Measurements from ENCODE around the gene OR1J2.
"Not testable (repeated sequence)": the region's sequence is repeated elsewhere in the genome, so short reads cannot be mapped to it uniquely, and the experiment has no call there.

Gene OR1J2

DNA sequence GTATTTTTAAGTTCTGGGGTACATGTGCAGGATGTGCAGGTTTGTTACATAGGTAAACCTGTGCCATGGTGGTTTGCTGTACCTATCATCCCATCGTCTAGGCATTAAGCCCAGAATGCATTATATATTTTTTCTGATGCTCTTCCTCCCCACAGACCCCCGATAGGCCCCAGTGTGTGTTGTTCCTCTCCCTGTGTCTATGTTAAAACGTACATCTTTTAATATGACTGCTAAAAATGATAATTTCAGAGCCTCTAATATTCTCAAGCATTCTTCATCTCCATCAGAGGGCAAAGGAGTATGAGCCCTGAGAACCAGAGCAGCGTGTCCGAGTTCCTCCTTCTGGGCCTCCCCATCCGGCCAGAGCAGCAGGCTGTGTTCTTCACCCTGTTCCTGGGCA, at the start of gene OR1J2:
Gene OR1J2 (plus strand): TSS at position 301 of the 400 bp plus-strand sequence. CDS start 0 bp downstream, at position 301.
- DNase-seq, result no peak

DNA sequence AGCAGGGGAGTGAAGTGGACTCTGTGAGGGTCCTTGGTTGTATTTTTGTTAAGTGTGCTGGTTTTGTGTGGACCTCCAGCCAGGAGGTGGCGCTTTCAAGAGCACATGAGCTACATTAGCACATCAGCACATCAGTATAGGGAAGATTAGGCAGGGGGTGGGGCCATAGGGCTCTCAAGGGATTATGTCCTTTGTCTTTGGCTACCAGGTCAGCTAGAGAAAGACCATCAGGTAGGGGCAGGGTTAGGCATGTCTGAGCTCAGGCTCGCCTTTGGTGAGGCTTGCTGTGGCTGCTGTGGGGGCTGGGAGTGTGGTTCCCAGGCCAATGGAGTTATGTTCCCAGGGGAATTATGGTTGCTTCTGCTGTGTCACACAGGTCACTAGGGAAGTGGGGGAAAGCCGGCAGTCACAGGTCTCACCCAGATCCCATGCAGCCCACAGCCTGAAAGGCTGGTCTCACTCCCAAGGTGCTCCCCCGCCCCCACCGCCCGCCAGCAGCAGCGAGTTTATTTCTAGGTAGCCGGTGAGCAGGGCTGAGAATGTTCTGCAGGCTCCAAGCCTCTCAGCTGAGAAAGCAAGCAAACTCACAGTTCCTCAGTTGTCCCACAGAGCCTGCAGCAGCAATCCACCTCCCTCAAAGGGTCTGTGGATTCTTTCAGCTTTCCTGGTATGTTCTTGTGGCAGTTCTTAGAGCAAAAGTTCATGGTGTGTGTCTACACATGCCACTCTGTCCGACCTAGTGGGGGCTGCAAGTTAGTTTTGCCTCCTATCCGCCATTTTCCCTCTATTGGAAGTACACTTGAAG, 46.6 kb upstream of the OR1J2 start:
- DNase-seq, result no peak

DNA sequence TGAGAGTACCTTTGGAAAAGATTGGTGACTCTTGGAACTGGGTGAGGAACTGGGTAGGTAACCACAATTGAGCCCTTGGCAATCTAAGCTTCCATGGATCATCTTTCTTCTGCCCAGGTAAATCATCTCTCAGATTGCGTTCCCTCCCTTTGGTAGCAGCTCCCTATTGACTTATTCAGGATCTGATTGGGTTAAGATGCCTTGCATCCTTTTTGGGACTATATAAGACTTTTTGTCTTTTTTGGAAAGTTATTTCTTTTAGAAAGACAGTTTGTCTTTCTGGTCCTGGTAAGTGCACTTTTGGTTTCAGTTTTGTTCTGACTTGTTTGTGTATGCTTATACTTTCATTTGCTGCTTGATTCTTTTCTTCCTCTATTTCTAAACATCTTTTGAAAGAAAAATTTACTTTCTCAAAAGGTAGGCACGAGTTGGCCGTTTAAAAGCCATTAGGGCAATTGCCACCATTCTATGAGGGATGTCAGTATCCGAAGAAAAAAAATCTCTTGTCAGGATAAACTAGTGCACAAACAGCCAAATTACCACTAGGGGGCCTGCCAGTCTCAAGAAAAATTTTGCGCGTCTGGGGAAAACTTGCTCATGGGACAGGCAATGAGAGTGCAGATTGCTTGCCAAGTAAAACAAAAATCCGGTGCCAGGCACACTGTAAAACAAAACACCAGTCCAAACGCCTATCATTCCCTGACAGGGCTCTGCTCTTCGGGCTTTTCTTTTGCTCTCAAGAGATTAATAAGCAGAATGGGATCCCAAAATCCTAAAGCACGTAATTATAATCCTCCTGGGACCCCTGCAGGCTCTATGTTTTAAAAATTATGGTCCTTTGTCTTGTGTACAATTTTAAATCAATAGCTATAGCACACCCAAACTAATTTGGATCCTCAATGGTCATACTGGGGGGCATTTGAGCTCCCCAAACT, 45.7 kb upstream of the OR1J2 start:
- peak; percentile 21 for DNase-seq

DNA sequence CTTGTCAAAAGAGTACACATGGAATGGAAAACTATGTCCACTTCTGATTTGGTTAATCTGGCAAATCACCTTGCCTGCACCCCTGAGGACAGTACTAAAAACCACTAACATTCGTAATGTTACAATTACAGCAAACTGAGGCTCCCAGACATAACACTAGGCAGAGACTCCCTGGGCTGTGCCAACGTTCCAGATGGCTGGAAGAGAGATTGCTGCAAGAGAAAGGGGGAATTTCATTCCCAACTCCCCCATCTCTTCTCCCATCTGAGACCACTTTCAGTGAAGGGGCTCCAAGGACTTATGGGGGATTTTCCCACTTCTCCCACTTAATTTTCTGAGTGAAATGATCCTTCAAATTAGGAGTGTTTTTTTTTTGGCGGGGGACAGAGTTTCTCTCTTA, 44.1 kb upstream of the OR1J2 start:
- no peak for DNase-seq

DNA sequence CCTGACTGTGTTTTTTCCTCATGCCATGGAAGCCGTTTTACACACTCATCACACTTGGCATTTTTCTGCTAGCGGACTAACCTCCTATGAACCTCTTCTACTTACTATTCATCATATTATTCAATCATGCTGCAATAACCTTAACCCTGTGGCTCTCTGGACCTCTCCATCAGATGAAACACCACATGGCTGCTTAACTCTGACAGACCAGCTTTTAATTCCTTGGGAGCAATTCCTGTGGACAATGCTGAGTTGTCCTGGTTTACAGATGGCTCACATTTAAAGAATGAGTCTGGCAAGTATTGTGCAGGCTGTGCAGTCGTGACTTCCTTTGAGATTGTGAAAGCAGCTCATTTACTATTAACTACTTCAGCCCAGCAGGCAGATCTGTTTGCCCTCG, 41.9 kb upstream of the OR1J2 start:
- DNase-seq, result no peak

DNA sequence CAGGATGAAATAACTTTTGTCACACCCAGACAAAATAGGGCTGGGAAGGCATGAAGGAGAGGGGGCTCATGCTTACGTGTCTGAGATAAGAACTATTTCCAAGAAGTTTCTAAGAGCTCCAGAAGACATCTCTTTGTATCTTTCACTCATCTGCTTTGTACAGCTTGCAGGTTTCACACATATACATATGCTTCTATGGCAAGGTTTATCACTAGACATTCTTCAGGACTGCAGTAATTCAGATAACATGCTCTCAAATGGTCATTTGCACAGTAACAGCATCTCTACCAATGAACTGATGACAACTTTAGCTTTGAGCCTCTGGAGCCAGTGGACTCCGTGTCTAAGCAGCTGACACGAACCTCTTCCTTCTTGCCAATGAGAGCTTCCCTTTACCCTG, 36.0 kb upstream of the OR1J2 start:
- no peak for DNase-seq

GRCh38 chr9:122475717-122476116, 34.9 kb upstream of the OR1J2 start:
- DNase-seq, result no peak

- no peak for DNase-seq
These were observed 33.3 kb upstream of the OR1J2 start for GRCh38 chr9:122477346-122477745.

DNA sequence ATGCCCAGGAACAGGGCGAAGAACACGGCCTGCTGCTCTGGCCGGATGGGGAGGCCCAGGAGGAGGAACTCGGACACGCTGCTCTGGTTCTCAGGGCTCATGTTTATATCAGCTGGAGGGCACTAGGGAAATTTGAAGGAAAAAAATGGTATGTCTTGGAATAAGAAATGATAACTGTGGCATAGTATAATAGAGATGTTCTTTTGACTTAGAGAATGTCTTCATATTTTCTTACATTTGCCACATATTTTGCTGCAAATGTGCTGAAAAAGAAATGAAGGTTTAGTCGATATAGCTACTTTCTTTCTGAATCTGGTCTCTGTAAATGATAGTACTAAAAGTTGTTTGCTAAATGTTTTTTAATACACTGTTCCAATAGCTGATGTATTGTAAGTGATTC, 32.8 kb upstream of the OR1J2 start, which contains the start of gene OR1J1:
Gene OR1J1 (minus strand): TSS at position 101 of the 400 bp plus-strand sequence. CDS start 0 bp downstream, at position 101.
- DNase-seq, result no peak

GRCh38 chr9:122479062-122479461, 31.5 kb upstream of the OR1J2 start:
- no peak for DNase-seq

DNA sequence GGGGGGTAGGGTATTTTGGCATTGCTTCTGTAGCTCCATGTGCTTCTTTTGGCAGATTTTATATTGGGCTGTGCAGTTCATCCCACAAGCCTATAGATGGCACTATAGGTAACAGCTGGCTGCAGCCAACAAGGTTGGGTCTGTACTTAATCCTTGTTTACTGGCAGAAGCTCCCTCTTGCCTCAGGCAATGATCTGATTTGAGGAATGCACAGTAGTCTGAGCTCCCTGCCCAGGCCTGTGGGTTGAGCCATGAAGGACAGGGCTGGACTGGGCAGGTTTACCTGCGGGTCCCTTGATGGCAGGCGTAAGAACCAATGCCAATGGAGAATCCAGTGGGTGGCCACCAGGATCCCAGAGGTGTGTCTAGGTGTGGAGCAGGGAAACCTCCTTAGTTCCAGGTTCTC, 11.7 kb upstream of the OR1J2 start:
- DNase-seq, result no peak

DNA sequence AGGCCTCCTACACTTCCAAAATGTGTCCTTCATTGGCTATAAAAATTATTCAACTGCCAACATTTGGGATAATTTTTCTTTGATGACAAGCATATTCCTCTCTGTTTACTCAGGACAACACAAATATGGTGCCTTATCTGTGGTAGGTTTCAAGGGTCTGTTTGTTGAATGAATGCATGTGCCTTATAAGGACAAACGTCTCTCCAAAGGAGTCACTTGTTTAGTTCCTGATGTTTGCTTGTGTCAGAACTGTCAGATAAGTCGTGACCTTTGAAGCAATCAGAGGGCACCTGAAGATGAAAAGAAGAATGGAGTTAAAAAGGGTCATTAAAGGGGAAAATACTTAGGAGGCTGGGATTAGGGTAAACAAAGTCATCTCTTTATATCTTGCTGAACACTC, 3.6 kb upstream of the OR1J2 start:
- no peak for DNase-seq

GRCh38 chr9:122518226-122518625, 7.6 kb downstream of the OR1J2 start:
- no peak for DNase-seq

GRCh38 chr9:122518841-122519240, 8.2 kb downstream of the OR1J2 start, which contains the start of gene OR1J4:
TSS of gene OR1J4 (plus strand) at chr9:122519141. CDS start at chr9:122519141, 0 bp downstream.
- DNase-seq, result no peak

DNA sequence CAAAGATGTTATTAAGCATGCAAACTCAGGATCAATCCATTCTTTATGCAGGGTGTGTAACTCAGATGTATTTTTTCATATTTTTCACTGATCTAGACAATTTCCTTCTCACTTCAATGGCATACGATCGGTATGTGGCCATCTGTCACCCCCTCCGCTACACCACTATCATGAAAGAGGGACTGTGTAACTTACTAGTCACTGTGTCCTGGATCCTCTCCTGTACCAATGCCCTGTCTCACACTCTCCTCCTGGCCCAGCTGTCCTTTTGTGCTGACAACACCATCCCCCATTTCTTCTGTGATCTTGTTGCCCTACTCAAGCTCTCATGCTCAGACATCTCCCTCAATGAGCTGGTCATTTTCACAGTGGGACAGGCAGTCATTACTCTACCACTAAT, 8.8 kb downstream of the OR1J2 start:
- DNase-seq, result no peak

GRCh38 chr9:122526602-122527001, 16.0 kb downstream of the OR1J2 start:
- no peak for DNase-seq

DNA sequence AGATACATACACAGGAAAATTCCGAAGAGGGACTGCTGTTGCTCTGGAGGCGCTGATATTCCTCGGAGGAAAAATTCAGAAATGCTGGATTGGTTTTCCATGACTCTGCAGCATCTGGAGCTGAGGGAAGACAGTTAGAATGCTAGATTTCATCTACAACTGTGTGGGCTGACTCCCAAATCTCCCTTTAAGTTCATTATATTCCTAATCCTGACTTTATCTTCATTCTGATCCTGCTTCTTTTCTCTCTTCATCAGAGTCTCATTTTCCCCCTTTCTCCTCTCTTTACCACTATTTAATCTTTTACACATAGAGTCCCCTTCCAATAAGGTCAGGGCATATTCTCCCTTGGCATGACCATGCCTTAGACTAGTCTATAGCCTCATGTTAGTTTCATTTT, 16.6 kb downstream of the OR1J2 start, which contains the start of gene OR1N1:
Gene OR1N1 (minus strand): TSS at position 101 of the 400 bp plus-strand sequence. CDS start 0 bp downstream, at position 101.
- DNase-seq, result no peak

DNA sequence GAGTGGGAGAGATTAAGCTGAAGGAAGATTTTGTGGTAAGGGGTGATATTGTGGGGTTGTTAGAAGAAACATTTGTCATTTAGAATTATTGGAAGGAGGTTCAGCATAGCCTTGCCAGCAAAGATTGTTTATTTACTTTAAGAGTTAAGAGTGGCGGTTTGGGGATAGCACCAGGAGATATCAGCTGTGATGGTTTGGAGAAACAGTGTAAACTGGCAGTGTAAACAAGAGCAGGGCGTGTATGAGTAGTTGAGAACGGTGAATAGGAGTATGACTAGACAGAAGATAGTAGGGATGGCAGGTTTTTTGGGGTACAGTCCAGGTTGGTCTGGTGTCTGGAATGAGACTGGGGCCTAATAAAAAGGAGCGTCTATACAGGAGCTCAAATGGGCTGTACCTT, 20.6 kb downstream of the OR1J2 start:
- not testable (repeated sequence) for DNase-seq

- no peak for DNase-seq
These were observed 25.5 kb downstream of the OR1J2 start for GRCh38 chr9:122536134-122536533.

DNA sequence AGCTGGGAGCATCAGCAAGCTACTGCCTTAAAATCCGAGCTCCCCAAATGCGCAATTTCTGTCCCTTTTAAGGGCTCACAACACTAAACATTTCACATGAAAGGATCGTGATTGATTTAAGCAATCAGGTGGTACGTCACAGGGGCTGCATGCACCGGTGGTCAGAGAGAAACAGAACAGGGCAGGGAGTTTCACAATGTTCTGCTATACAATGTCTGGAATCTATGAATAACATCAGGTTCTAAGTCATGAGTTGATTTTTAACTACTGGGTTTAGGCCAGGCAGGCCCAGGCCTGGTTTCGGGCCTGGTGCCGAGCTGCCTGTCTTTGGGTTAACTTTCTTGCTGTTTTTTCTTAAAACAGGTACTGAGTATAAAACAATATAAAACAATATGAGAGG, 26.5 kb downstream of the OR1J2 start:
- DNase-seq, result not testable (repeated sequence)

GRCh38 chr9:122538757-122539156, 28.2 kb downstream of the OR1J2 start:
- no peak for DNase-seq

DNA sequence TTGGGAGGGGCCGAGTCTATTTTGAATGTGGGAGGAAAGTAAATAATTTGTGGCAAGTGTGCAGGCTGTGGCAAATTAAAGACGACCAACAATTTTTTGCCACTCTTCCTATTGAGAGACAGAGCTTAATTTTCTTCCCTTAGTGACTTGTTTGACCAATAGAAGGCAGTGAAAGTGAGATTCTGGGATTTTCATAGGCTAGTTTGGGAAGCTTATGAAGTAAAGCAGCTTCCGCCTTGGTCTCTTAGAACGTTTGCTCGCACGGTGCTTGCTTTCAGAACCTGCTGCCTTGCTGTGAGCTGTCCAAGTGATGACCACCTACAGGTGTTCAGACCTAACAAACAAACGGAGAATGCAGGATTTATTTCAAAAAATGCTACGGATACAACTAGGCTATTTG, 35.6 kb downstream of the OR1J2 start:
- DNase-seq, result no peak

- DNase-seq, result no peak
These were observed 40.8 kb downstream of the OR1J2 start for GRCh38 chr9:122551371-122551770.

DNA sequence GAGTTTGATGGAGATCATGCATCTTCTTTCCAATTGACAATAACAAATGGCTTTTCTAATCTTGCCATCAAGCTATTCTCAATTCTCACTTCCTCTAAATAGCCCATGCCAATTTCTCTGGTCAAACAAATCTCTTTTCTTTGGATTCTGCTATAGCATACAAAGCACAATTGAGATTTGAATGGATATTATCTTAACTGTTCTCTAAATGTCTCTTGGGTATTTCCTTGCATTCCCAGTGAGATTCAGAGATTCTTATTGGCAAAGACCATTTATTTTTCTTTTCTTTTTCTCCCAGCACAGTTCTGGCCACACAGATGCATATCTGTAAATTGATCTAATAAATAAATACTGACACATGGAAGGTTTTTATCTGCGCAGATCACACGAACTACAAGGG, 42.2 kb downstream of the OR1J2 start, which contains the start of gene OR1N2:
Gene OR1N2 (plus strand): TSS at position 301 of the 400 bp plus-strand sequence. CDS start 100 bp downstream, outside the sequence.
- DNase-seq, result no peak

Measured in NCI-H2107 (cell line).